HG03159 (cell line): ENCODE data around the gene NEU2.
A peak's percentile ranks its signal among the peaks of the same experiment; 100 is the strongest.

Experiments
- ATAC-seq: cut with Tn5 transposase; IDR thresholded peaks from one replicate; pipeline ENCODE4 v1.9.1; 2021; ENCODE audit warnings: mild to moderate bottlenecking, moderate library complexity; ENCODE audit not compliant: unreplicated experiment

The NEU2 gene

DNA sequence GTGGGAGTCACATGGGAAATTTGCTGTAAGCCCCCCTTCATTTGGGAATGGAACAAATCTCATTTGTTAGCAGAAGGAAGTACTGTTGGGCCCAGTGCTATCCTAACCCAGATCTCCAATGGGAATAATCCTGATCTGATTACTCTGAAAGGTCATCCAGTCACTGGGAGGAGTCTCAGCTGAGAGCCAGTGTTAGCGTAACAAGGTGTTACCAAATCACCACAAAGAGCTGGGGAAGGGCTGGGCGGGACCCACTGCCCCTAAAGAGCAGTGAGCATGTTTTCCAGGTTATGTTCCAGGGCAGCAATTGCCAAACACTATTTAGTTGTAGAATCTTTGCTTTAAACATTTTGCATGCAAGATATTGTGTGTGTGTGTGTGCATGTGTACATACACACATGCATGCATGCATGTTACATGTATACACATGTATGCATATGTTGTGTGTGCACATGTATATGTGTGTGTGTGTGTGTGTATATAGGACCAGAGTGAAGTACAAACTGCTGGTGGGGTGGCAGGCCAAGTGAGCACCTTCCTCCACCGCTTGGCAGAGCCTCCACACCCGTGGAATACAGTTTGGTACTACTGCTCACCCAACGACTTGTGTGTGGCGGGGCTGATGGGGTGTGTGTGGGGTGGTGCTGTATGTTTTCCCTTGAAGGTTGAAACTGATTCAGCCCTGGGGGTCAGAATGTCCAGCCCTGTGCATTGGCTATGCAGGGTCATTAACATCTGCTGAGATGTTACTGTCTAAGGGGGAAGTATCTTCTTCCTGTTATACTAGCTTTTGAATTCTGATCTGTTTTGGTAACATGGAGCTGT, 42.9 kb downstream of the NEU2 start:
- ATAC-seq = peak; percentile 23

DNA sequence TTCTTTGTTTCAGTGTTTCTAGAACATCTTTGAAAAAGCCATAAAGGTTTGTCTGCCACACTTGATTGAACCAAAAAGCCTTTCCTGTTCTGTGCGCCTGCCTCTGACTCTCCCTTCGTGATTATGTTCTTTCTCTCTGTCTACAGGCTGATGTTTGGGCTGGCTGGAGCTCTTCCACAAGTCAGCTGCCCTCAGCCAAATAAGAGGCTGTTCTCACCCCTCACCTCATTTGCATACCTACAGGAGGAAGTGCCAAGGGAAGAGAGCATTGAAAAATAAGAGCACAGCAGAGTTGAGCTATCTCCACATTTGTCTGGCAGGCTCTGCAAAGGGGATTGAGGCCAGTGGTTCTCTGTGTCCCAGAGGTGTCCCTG, 43.5 kb downstream of the NEU2 start:
- peak; percentile 49 for ATAC-seq

DNA sequence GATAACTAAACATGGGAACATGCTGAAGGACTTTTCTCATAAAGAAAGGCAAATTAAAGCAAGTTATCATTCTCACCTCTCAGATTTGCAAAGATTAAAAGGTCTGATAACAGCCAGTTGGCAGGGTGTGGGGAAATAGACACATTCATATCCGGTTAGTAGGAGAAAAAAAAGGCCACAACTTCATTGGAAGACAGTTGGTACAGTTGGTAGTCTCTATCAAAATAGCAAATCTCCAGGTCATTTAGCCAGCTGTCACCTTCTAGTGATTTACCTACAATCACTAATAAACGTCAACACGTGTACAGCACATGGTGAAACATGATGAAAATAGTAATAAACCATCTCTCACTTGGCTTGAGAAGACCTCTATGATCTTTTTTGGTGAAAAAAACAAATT, 44.3 kb downstream of the NEU2 start:
- no peak for ATAC-seq

DNA sequence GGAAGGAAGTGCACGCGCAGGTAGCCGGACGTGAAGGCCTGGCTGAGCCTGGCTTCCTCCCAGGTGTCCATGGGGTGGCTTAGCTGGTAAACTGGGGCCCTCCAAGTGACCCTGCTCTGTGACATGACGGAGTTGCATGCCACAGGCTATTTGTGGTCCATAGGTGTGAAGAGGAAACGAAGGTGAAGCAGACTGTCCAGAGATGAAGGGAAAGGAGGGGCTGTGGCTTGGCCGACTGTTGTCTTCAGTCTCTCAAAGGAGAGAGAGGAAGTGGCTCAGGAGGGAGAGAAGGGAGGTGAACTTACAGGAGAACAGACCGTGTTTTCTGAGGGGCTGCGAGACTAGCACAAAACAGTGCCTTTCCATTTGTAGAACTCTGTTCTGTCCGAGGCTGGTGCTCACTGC, 47.0 kb downstream of the NEU2 start:
- peak; percentile 39 for ATAC-seq

DNA sequence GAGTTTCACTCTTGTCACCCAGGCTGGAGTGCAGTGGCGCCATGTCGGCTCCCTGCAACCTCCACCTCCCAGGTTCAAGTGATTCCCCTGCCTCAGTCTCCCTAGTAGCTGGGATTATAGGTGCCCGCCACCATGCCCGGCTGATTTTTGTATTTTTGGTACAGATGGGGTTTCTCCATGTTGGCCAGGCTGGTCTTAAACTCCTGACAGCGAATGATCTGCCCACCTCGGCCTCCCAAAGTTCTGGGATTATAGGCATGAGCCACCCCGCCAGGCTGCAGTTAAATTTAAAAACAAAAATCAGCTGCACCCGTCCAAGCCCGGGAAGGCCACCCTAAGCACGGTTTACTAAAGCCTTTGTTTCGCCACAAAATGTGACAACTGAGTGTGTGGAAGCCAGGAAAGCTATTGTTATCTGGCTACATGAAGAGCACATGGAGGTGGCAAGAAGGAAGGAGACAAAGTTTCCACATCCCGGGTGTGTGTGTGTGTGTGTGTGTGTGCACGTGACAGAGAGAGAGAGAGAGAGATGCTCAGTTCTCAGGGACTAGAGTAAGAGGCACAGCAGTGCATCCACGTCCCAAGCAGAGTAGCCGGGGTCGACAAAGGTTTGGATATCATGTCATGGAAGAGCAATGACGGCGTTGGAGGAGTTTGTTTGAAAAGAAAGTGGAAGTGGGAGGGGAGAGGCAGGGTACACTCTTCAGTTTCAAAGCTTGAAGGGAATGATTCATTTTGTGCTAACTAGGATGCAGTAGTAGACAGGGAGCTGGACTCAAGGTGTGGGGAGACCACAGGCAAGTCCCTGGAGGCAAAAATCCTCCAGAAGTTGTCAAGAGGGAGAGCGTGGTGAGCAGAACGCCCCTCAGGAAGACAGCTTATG, 47.7 kb downstream of the NEU2 start:
- ATAC-seq = no peak

DNA sequence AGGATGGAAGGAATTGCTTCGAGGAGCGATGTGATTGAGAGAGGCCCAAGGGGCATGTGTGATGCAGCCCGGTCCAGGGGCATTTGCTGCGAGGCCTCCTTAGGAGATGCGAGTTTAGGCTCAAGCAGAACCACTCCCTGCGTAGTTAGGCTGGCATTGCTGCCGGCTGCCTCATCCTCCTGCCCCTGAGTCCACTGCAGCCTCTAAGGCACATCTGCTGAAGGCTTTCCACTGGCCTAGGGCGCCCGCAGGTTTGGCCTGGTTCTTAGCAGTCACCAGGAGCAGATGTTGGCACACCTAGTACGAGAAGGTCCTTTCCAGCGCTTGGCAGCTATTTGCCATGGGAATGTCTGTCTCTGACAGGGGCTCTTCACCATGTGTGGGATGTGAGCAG, 48.4 kb downstream of the NEU2 start:
- ATAC-seq = no peak

DNA sequence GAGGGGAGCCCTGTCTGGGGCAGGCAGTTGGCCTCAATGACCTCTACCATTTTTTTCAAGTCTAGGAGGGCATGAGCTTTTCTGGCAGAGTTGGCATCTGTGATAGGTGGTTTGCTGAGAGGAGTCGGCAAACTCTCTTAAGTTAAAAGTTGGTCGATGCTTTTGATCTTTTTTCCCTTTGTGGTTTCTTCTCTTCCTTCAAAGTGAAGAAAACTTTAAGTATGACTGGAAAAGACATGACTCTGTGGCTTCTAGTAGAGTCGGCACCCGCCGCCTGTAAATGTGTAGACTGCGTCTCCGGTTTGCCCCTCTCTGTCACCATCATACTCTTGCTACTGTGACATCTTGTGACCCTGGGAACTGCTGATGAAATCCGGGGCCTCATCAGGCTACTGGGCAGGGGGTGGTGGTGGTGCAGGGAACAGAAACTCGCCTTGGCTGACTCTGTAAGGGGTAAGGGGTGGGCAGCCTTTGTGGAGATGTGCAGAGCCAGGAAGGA, 48.8 kb downstream of the NEU2 start:
- no peak for ATAC-seq

DNA sequence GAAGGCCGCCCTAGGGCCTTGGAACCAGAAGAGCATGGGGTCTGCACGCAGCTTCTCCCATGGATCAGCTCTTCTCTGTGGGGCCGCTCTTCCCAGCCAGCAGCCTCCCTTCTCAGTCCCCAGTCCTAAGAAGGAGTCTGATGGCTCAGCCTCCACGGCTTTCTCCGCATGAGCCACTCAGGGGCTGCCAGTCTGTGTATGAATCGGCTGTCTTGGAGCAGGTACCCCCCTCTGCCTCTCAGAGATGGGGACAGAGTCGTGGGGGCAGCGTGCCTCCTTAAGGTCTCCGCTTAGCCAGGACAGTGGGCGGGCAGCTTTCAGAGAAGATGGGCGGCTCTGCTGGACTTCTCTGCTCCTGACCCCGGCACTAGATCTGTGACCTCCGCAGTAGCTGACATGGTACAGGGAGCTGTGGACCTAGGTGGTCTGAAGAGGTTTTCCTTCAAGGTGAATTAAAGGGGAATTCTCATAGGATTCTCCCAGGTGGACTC, 49.3 kb downstream of the NEU2 start:
- peak; percentile 0 for ATAC-seq

DNA sequence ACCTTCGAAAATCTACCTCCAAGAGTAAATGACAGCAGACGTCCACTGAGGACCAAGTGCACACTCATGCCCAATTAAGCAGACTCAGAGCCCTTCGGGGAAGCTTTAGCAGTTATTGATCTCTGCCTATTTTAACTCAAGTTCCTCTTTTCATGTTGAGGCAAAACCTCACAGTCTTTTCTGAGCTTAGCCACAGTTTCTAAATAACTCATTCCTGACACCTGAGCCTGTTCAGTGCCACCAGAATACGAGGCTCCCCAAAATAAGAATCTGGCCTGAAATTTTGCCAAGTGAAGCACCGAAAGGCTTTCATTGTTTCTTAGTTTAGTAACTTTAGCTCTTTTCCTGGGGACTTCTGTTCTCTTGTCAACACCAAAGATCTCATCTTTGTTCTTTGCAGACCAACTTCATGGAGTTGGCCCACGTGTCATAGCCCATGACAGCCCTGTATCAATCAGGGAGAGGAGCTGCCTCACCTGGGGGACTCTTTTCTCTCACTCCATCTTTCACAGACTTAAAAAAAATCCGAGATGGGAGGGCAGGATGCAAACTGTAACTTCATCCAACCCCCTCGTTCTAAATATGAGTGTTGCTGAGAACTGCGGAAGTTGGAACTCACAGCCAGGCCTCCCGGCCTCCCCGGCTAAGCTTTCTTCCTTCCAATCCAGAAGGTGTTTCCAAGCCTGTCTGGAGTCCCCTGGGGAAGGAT, 49.9 kb downstream of the NEU2 start:
- ATAC-seq = peak; percentile 41

DNA sequence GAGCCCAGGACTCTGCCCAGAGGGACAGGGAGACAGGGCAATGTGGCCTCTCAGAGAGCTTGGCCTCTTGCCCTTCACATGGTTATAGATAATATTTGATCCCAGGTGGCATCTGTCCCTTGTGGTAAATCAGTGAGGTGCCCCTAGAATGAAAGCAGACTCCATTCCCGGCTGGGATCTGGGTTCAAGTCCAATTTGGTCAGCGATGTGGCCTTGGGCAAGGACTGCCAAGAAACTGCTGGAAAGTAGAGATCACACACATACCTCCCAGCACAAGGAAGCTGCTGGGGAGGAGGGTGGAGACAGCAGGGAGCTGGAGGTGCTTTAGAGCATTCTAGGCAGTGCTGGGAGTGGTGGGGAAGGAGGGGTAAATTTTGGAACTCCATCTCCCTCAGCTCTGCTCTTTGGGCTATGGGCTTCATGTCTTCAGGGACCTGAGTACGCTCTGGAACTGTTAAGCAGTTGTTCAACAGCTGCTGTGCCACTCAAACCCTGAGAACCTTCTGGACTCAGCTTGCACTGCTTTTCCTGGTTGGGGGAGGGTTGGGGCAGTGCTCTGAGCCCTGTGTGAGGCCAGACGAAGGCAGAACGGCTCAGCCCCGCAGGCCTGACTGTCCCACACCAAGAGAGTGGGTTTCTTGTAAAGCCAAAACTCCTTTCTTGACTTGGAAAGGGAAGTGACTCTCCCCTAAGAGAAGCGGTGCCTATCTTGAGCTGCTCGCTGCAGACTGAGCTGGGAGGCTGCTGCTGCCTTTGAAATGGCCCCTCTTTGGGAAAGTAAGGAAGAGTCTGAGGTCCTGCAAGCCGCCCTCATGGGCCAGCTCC, 50.7 kb downstream of the NEU2 start:
- no peak for ATAC-seq

DNA sequence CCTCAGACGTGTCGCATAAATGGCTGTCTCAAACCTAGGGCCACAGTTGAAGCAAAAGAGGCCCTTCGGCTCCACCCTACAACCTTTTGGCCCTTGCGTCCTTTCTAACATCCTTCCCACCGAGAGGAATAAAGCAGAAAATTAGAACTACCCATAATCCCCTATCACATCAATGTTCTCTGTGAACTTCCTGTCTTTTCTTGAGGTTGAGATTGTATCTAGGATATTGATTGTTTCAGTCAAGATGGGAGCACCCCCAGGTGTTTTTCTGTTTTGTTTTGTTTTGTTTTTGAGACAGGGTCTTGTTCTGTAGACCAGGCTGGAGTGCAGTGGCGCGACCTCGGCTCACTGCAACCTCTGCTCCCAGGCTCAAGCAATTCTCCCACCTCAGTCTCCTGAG, 51.3 kb downstream of the NEU2 start:
- no peak for ATAC-seq

DNA sequence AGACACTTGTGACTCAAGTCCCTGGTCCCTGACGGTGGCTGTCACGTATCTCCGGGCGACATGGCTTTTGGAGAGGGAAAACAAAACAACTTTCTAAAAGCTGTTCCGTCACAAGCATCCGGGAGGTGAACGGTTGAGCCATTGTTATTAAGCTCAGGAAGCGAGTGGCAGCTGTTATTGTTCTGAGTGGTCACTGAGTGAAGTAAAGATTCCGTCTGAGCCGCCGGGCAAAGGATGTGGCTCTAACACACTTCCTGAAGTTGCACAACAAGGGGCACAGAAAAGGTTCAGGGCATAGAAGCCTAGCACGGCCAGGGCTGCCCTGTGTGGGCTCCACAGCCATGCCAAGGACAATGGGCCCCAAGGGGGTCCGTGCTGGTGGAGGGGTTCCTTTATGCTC, 52.0 kb downstream of the NEU2 start:
- peak; percentile 30 for ATAC-seq
